ENCODE results near the gene MYLK4.

The MYLK4 gene

GRCh38 chr6:2777249-2777648 is 26.5 kb upstream of the MYLK4 start:
- no peak for DNase-seq

GRCh38 chr6:2775003-2775402 is 24.3 kb upstream of the MYLK4 start:
- no peak for DNase-seq

- no peak for DNase-seq
Observed at GRCh38 chr6:2773449-2773848, 22.7 kb upstream of the MYLK4 start.

- DNase-seq: no peak
Observed at GRCh38 chr6:2772840-2773239, 22.1 kb upstream of the MYLK4 start.

- DNase-seq: no peak
Observed at GRCh38 chr6:2771079-2771478, 20.4 kb upstream of the MYLK4 start.

- no peak for DNase-seq
Observed at GRCh38 chr6:2770171-2770570, 19.4 kb upstream of the MYLK4 start.

GRCh38 chr6:2768696-2769095 is 18.0 kb upstream of the MYLK4 start:
- no peak for DNase-seq

GRCh38 chr6:2767657-2768524 is 17.2 kb upstream of the MYLK4 start:
- DNase-seq: peak in 1 of 2 donors; percentile 7

- DNase-seq: peak in 1 of 2 donors; percentile 6
Observed at GRCh38 chr6:2766767-2767656, 16.3 kb upstream of the MYLK4 start.

- peak in 1 of 2 donors; percentile 27 for DNase-seq
Observed at GRCh38 chr6:2765896-2766766, 15.4 kb upstream of the MYLK4 start.

GRCh38 chr6:2765166-2765895 is 14.6 kb upstream of the MYLK4 start, which contains the start of gene WRNIP1:
WRNIP1 (plus strand) TSS chr6:2765393; CDS start chr6:2765623, 230 bp downstream.
- peak; percentile 98 to 99 for DNase-seq

GRCh38 chr6:2764610-2765165 is 14.0 kb upstream of the MYLK4 start:
- DNase-seq: peak; percentile 79 to 81

- no peak for DNase-seq
Observed at GRCh38 chr6:2763876-2764540, 13.3 kb upstream of the MYLK4 start.

GRCh38 chr6:2763345-2763841 is 12.7 kb upstream of the MYLK4 start:
- DNase-seq: no peak

- peak in 1 of 2 donors; percentile 46 for DNase-seq
Observed at GRCh38 chr6:2762868-2763267, 12.1 kb upstream of the MYLK4 start.

GRCh38 chr6:2760882-2761842 is 10.4 kb upstream of the MYLK4 start:
- DNase-seq: peak in 1 of 2 donors; percentile 69

- DNase-seq: no peak
Observed at GRCh38 chr6:2758980-2759379, 8.3 kb upstream of the MYLK4 start.

GRCh38 chr6:2756687-2757224 is 6.0 kb upstream of the MYLK4 start:
- DNase-seq: no peak

- DNase-seq: no peak
Observed at GRCh38 chr6:2756241-2756640, 5.5 kb upstream of the MYLK4 start.
